Tibial nerve (tissue), 3 donors: Measurements from ENCODE around the gene SLC35A3.

Experiments
- POLR2A ChIP-seq, 2 donors: fragments of 450-650 bp; IDR thresholded peaks; one replicate each; pipeline ENCODE4 v1.6.1; 2017; ENCODE audit warnings: antibody characterized with exemption in 2 of 2, mild to moderate bottlenecking in 2 of 2, moderate library complexity in 2 of 2
- TF ChIP-seq, protein P1 (sequence below), 5 experiments: fragments of 200-600 bp in 3 of 5; fragments of 450-650 bp in 2 of 5; sonication (generic) in 3 of 5; IDR thresholded peaks; one replicate each; pipeline ENCODE4 v1.5.1; 2016 to 2019; ENCODE audit warnings: antibody characterized with exemption in 5 of 5, mild to moderate bottlenecking in 3 of 5, moderate library complexity in 2 of 5

- no peak for TF ChIP-seq POLR2A (IDR thresholded peaks at IDR 0.05)
- TF ChIP-seq, protein P1, sequence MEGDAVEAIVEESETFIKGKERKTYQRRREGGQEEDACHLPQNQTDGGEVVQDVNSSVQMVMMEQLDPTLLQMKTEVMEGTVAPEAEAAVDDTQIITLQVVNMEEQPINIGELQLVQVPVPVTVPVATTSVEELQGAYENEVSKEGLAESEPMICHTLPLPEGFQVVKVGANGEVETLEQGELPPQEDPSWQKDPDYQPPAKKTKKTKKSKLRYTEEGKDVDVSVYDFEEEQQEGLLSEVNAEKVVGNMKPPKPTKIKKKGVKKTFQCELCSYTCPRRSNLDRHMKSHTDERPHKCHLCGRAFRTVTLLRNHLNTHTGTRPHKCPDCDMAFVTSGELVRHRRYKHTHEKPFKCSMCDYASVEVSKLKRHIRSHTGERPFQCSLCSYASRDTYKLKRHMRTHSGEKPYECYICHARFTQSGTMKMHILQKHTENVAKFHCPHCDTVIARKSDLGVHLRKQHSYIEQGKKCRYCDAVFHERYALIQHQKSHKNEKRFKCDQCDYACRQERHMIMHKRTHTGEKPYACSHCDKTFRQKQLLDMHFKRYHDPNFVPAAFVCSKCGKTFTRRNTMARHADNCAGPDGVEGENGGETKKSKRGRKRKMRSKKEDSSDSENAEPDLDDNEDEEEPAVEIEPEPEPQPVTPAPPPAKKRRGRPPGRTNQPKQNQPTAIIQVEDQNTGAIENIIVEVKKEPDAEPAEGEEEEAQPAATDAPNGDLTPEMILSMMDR (IDR thresholded peaks at IDR 0.05), result no peak
Observed at GRCh38 chr1:99952522-99952921, 17.3 kb upstream of the SLC35A3 start.
